Stomach smooth muscle (tissue), 2 donors: Measurements from ENCODE around the gene SH2D1B.

Experiments used
- H3K27ac ChIP-seq: one replicate; pipeline ENCODE4 v1.7.0; 2013; ENCODE audit warnings: mild to moderate bottlenecking, low read length, inconsistent platforms
- H3K27me3 ChIP-seq, 2 donors: one replicate each; pipeline ENCODE4 v1.7.0; 2013; ENCODE audit warnings: low read length in 2 of 2; ENCODE audit not compliant: insufficient read depth in 2 of 2, control insufficient read depth in 1 of 2
- H3K36me3 ChIP-seq, 2 donors: one replicate each; pipeline ENCODE4 v1.7.0; 2013; ENCODE audit warnings: low read length in 2 of 2; ENCODE audit not compliant: control insufficient read depth in 2 of 2, insufficient read depth in 2 of 2
- H3K4me1 ChIP-seq: one replicate; pipeline ENCODE4 v1.7.0; 2013; ENCODE audit warnings: low read length; ENCODE audit not compliant: control insufficient read depth, insufficient read depth
- H3K4me3 ChIP-seq, 2 donors: one replicate each; pipeline ENCODE4 v1.7.0; 2013; ENCODE audit warnings: low read length in 2 of 2
- H3K9ac ChIP-seq, 2 donors: one replicate each; pipeline ENCODE4 v1.7.0; 2013; ENCODE audit warnings: low read length in 2 of 2, mild to moderate bottlenecking in 1 of 2
- H3K9me3 ChIP-seq, 2 donors: one replicate each; pipeline ENCODE4 v1.7.0; 2013; ENCODE audit warnings: low read length in 2 of 2; ENCODE audit not compliant: control insufficient read depth in 2 of 2
- donor health status: healthy.
- donor health status: Pancreatic carcinoma.

The SH2D1B gene

GRCh38 chr1:162398999-162399580 is 12.8 kb downstream of the SH2D1B start:
- no peak overlapping the region for H3K27ac ChIP-seq
- no peak overlapping the region for H3K9ac ChIP-seq
- no peaks in the 10 kb centered on the region for H3K36me3 ChIP-seq
- no peaks in the 10 kb centered on the region for H3K9me3 ChIP-seq
- H3K4me1 ChIP-seq: no peaks in the 10 kb centered on the region
- peaks cover 4 to 9% of the 10 kb centered on the region in 2 donors for H3K27me3 ChIP-seq
- no peak overlapping the region for H3K4me3 ChIP-seq

GRCh38 chr1:162397943-162398560 is 13.9 kb downstream of the SH2D1B start:
- H3K27ac ChIP-seq: no peak overlapping the region
- H3K27me3 ChIP-seq: peaks cover 4 to 9% of the 10 kb centered on the region in 2 donors
- no peak overlapping the region for H3K9ac ChIP-seq
- H3K4me3 ChIP-seq: no peak overlapping the region
- H3K36me3 ChIP-seq: no peaks in the 10 kb centered on the region
- no peaks in the 10 kb centered on the region for H3K4me1 ChIP-seq
- H3K9me3 ChIP-seq: no peaks in the 10 kb centered on the region

GRCh38 chr1:162397039-162397448 is 14.9 kb downstream of the SH2D1B start:
- H3K9ac ChIP-seq: no peak overlapping the region
- H3K36me3 ChIP-seq: no peaks in the 10 kb centered on the region
- peaks cover 4 to 9% of the 10 kb centered on the region in 2 donors for H3K27me3 ChIP-seq
- no peak overlapping the region for H3K27ac ChIP-seq
- H3K4me3 ChIP-seq: no peak overlapping the region
- H3K4me1 ChIP-seq: no peaks in the 10 kb centered on the region
- H3K9me3 ChIP-seq: no peaks in the 10 kb centered on the region

GRCh38 chr1:162396201-162396906 is 15.6 kb downstream of the SH2D1B start:
- Histone ChIP-seq H3K27me3 (peaks cover 4 to 9% of the 10 kb centered on the region in 2 donors), H3K36me3 (no peaks in the 10 kb centered on the region), H3K9me3 (no peaks in the 10 kb centered on the region), H3K4me1 (no peaks in the 10 kb centered on the region), H3K4me3 (no peak overlapping the region), H3K9ac (no peak overlapping the region), H3K27ac (no peak overlapping the region)

- H3K4me3 ChIP-seq: no peak overlapping the region
- no peak overlapping the region for H3K9ac ChIP-seq
- H3K36me3 ChIP-seq: no peaks in the 10 kb centered on the region
- no peak overlapping the region for H3K27ac ChIP-seq
- peaks cover 0 to 19% of the 10 kb centered on the region in 2 donors for H3K27me3 ChIP-seq
- no peaks in the 10 kb centered on the region for H3K4me1 ChIP-seq
- no peaks in the 10 kb centered on the region for H3K9me3 ChIP-seq
These were observed 20.0 kb downstream of the SH2D1B start for GRCh38 chr1:162391790-162392563.

GRCh38 chr1:162390396-162391185 is 21.3 kb downstream of the SH2D1B start:
- H3K36me3 ChIP-seq: no peaks in the 10 kb centered on the region
- H3K4me1 ChIP-seq: no peaks in the 10 kb centered on the region
- no peak overlapping the region for H3K4me3 ChIP-seq
- no peak overlapping the region for H3K9ac ChIP-seq
- H3K27ac ChIP-seq: no peak overlapping the region
- H3K27me3 ChIP-seq: peaks cover 0 to 11% of the 10 kb centered on the region in 2 donors
- H3K9me3 ChIP-seq: no peaks in the 10 kb centered on the region

- Histone ChIP-seq H3K4me3 (no peak overlapping the region), H3K36me3 (no peaks in the 10 kb centered on the region), H3K27ac (no peak overlapping the region), H3K4me1 (no peaks in the 10 kb centered on the region), H3K27me3 (peaks cover 0 to 11% of the 10 kb centered on the region in 2 donors), H3K9ac (no peak overlapping the region), H3K9me3 (no peaks in the 10 kb centered on the region)
These were observed 22.0 kb downstream of the SH2D1B start for GRCh38 chr1:162389971-162390370.

- no peaks in the 10 kb centered on the region for H3K9me3 ChIP-seq
- H3K27me3 ChIP-seq: peaks cover 0 to 11% of the 10 kb centered on the region in 2 donors
- H3K9ac ChIP-seq: no peak overlapping the region
- H3K27ac ChIP-seq: no peak overlapping the region
- H3K4me3 ChIP-seq: no peak overlapping the region
- no peaks in the 10 kb centered on the region for H3K36me3 ChIP-seq
- H3K4me1 ChIP-seq: no peaks in the 10 kb centered on the region
These were observed 22.7 kb downstream of the SH2D1B start for GRCh38 chr1:162389021-162389818.

- Histone ChIP-seq H3K9me3 (no peaks in the 10 kb centered on the region), H3K9ac (no peak overlapping the region), H3K36me3 (no peaks in the 10 kb centered on the region), H3K27me3 (peaks cover 0 to 13% of the 10 kb centered on the region in 2 donors), H3K27ac (no peak overlapping the region), H3K4me1 (no peaks in the 10 kb centered on the region), H3K4me3 (no peak overlapping the region)
These were observed 23.3 kb downstream of the SH2D1B start for GRCh38 chr1:162388615-162389014.
